Right lobe of liver (tissue), 6 donors: Measurements from ENCODE around the gene MRAP. TPM values are rescaled to one million over a fixed set of nuclear protein-coding genes. Genes with fewer than 3 reads are reported as not detected.

ENCODE experiments used
- ATAC-seq, 4 donors: fragments of 200-7000 bp; cut with Tn5 transposase; one replicate each; pipeline ENCODE4 v1.9.1; 2020; ENCODE audit warnings: mild to moderate bottlenecking in 4 of 4, moderate library complexity in 4 of 4
- DNase-seq, 3 donors: peaks; one replicate each; pipeline ENCODE4 v3.0.0-alpha.2; 2020
- H3K27ac ChIP-seq, 3 donors: fragments of 200-600 bp; one replicate each; pipeline ENCODE4 v1.8.0; 2022
- H3K27me3 ChIP-seq, 2 donors: fragments of 200-600 bp; one replicate each; pipeline ENCODE4 v1.8.0; 2022
- H3K36me3 ChIP-seq, 4 donors: fragments of 200-600 bp; sonication (generic) in 1 of 4; one replicate each; pipeline versions ENCODE4 v1.5.1 to v1.8.0; 2017 to 2022; ENCODE audit warnings: control low read depth in 1 of 4
- H3K4me1 ChIP-seq, 4 donors: fragments of 200-600 bp; sonication (generic) in 1 of 4; one replicate each; pipeline versions ENCODE4 v1.5.1 to v1.8.0; 2017 to 2022; ENCODE audit warnings: control low read depth in 1 of 4
- H3K4me3 ChIP-seq, 3 donors: fragments of 200-600 bp; one replicate each; pipeline ENCODE4 v1.8.0; 2022
- H3K9me3 ChIP-seq, 4 donors: fragments of 200-600 bp; sonication (generic) in 1 of 4; one replicate each; pipeline versions ENCODE4 v1.5.1 to v1.8.0; 2017 to 2022; ENCODE audit warnings: control low read depth in 1 of 4
- POLR2A ChIP-seq: fragments of 450-650 bp; IDR thresholded peaks from one replicate; pipeline ENCODE4 v1.6.1; 2017; ENCODE audit warnings: antibody characterized with exemption, mild to moderate bottlenecking
- WGBS: methylation state at CpG from one replicate; pipeline ENCODE4 v1.1.6; 2018; ENCODE audit warnings: low coverage, low lambda C conversion rate; ENCODE audit not compliant: insufficient coverage; ENCODE audit errors: missing lambda C conversion rate; 5-methylcytosine and 5-hydroxymethylcytosine counted together
- intact Hi-C, 2 donors: fragments of 100-400 bp; cut with DNase I; formaldehyde crosslinking; loops; one replicate each; pipeline versions ENCODE4 v1.11.2 to v1.14.1; 2022
- total RNA-seq, 6 experiments: library from RNA; depleted of rRNA in 2 of 6; stranded (reverse); fragments of >200 nt in 2 of 6; fragmentation: NEBNext Ultra II Directional in 3 of 6; extraction: Animal tissue kit (Norgen Biotek cat#: 25700) in 3 of 6; gene quantifications; one replicate each; pipeline versions ENCODE4 v1.1.0 to v1.2.4, GENCODE V29; 2016 to 2023
- TF ChIP-seq, protein P1 (sequence below), 4 donors: fragments of 200-600 bp in 3 of 4; fragments of 450-650 bp in 1 of 4; IDR thresholded peaks; one replicate each; pipeline versions ENCODE4 v1.5.1 to v1.8.0; 2016 to 2022; ENCODE audit warnings: antibody characterized with exemption in 4 of 4, mild to moderate bottlenecking in 2 of 4
- donor health status: DM: no; HTN: yes; CAD: no.
- donor health status: DM: no; HTN: no; CAD: no.
- donor health status: DM: no; HTN: no; CAD: no.
- donor health status: DM: no; HTN: yes; CAD: no.
- donor health status: DM: no; HTN: yes; CAD: no.

The MRAP gene
- total RNA-seq, 6 experiments from 2014 or later, result 0.37 to 3.0 (median 1.7) TPM; not detected in 1

DNA sequence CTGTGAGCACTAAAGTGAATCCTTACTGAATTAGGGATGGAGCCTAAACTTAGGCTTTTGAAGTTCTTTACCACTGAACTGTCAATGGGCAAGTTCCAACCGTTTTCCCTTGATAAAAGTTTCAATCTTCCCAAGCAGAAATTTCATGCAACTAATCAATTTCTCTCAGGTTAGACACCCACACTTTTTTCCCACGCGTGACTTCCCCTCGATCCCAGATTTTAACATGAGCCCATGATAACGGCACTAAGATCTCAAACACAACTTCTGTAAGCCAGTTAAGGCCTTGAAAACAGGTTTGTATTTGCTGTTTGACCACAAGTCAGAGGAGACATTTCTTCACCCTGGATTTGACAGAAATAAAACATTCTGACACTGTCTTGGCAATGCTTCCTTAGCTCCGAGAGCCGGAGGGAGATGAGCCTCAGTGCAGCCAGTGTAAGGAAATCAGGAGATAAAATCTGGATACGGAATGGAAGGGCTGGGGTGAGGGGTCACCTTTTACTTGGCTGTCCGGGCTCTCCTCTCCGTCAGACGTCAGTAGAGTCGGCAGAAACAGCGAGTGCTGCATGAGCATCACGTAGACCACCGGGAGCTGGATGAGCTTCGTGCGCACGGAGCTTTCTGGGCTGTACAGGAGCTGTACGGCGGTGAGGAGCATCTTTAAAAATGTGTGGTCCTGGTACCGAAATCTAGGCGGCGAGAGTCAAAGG, 39.7 kb downstream of the MRAP start:
- Histone ChIP-seq H3K9me3 (no peaks in the 10 kb centered on the region), H3K4me1 (no peaks in the 10 kb centered on the region), H3K27ac (no peak overlapping the region), H3K4me3 (no peak overlapping the region), H3K27me3 (no peaks in the 10 kb centered on the region), H3K36me3 (peaks cover 0 to 65% (median 17%) of the 10 kb centered on the region in 4 donors)
- ATAC-seq (no peak), DNase-seq (peak in 1 of 3 donors; percentile 24)
- 91% methylated on average over 15 of the region's 23 CpGs for WGBS
- intact Hi-C loops, result no loop called here
- TF ChIP-seq, protein P1, sequence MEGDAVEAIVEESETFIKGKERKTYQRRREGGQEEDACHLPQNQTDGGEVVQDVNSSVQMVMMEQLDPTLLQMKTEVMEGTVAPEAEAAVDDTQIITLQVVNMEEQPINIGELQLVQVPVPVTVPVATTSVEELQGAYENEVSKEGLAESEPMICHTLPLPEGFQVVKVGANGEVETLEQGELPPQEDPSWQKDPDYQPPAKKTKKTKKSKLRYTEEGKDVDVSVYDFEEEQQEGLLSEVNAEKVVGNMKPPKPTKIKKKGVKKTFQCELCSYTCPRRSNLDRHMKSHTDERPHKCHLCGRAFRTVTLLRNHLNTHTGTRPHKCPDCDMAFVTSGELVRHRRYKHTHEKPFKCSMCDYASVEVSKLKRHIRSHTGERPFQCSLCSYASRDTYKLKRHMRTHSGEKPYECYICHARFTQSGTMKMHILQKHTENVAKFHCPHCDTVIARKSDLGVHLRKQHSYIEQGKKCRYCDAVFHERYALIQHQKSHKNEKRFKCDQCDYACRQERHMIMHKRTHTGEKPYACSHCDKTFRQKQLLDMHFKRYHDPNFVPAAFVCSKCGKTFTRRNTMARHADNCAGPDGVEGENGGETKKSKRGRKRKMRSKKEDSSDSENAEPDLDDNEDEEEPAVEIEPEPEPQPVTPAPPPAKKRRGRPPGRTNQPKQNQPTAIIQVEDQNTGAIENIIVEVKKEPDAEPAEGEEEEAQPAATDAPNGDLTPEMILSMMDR (IDR thresholded peaks at IDR 0.05), result no peak
- TF ChIP-seq POLR2A, result no peak

DNA sequence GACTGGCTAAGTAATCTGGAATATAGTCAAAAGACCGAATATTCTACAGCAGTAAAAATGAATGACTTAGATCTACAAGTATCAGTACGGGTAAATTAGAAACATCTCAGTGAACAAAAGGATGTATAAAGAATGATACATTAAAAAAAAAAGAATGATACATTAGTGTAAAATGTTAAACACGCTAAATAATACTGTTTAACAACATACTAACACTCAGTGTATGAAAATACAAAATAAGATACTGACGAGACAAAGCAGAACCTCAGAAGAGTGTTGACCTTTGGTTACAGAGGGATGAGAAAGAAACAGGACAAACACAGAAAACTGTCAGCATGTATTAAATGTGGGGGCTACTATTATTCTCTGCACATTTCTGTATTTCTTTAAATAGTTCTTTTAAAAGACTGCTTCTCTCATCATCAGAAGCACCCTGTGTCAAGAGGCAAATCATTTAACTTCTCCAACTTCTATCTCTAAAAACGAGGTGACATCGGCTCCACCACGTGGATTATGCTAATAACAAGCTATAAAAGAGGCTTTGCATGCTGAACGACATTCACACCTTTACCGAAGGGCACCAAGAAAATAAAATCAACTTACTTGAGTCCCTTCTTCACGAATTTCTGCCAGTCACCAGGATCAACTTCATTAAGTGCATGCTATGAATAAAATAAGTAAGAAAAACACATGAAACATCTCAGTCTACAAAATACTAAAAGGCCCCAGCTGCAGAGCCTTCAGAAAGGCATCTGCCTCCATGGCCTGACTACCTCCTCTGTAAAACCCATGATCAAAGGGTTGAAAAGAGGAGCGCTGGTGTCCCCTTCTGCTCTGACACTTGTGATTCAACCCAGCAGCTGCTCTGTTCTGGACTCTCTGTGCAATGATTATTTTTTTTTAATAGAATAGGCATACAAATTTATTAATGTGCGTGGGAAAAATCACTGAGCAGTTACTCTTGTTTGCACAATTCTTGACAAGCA, 42.5 kb downstream of the MRAP start:
- WGBS, result 88% methylated on average over 12 of the region's 12 CpGs
- Histone ChIP-seq H3K27ac (no peak overlapping the region), H3K36me3 (peaks cover 0 to 71% (median 38%) of the 10 kb centered on the region in 4 donors), H3K27me3 (no peaks in the 10 kb centered on the region), H3K4me1 (no peaks in the 10 kb centered on the region), H3K4me3 (no peak overlapping the region), H3K9me3 (no peaks in the 10 kb centered on the region)
- TF ChIP-seq POLR2A, result no peak
- TF ChIP-seq, protein P1 (IDR thresholded peaks at IDR 0.05), result no peak
- DNase-seq (peak in 1 of 3 donors; percentile 7), ATAC-seq (no peak)
- intact Hi-C loops, result no loop called here

DNA sequence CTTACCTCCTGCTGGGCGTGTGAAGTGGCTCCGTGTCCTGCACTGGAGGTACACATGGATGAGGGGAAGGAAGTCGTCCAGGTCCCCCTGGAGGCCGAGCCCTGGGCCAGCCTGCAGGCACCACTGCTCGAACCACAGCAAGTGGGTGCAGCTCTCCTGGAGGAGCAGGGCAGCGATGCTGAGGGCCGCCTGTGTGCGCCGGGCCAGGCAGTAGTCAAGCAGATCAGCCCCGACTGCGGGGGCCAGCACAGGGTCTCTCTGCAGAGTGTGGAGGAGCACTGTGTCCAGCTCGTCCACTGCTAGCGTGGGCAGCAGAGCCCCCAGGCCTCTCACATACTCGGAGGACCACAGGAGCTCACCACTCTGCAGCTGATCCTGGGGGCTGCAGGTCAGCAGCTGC, 48.3 kb downstream of the MRAP start:
- intact Hi-C loops, result no loop called here
- WGBS, result no CpG with 5 or more reads among the region's 14 CpGs
- TF ChIP-seq, protein P1 (IDR thresholded peaks at IDR 0.05), result no peak
- TF ChIP-seq POLR2A, result no peak
- H3K36me3 ChIP-seq, result peaks cover 0 to 85% (median 46%) of the 10 kb centered on the region in 4 donors
- H3K9me3 ChIP-seq, result no peaks in the 10 kb centered on the region
- H3K4me1 ChIP-seq, result no peaks in the 10 kb centered on the region
- H3K27me3 ChIP-seq, result no peaks in the 10 kb centered on the region
- ATAC-seq, result no peak
- no peak overlapping the region for H3K27ac ChIP-seq
- DNase-seq, result peak in 1 of 3 donors; percentile 37
- H3K4me3 ChIP-seq, result no peak overlapping the region

DNA sequence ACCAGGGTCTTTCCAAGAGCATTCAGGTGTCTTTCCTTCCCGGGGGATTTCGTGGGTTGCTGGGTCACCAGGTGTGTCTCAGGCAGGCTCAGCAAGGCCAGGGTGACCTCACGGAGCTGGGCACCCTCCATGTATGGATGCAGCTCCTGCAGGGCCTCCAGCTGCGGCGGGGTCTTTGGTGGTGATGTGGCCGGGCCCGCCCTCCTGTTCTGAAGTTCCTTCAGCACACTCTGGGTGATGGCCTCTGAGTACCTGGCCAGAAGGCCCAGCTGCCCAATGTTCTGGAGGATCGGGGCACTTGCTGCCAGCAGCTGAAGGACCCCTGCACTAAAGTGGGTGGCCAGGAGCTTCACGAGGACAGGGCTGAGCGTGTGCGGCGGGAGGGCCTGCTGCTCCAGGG, 48.7 kb downstream of the MRAP start:
- peaks cover 0 to 86% (median 46%) of the 10 kb centered on the region in 4 donors for H3K36me3 ChIP-seq
- no peaks in the 10 kb centered on the region for H3K27me3 ChIP-seq
- ATAC-seq (no peak), DNase-seq (peak in 1 of 3 donors; percentile 39)
- H3K9me3 ChIP-seq, result no peaks in the 10 kb centered on the region
- no peaks in the 10 kb centered on the region for H3K4me1 ChIP-seq
- TF ChIP-seq, protein P1 (IDR thresholded peaks at IDR 0.05), result no peak
- TF ChIP-seq POLR2A, result no peak
- no peak overlapping the region for H3K4me3 ChIP-seq
- WGBS, result no CpG with 5 or more reads among the region's 12 CpGs
- no peak overlapping the region for H3K27ac ChIP-seq
- intact Hi-C loops, result no loop called here
